DND-41 (cell line): Measurements from ENCODE around the gene CSNK2A2.

Experiments used
- ATAC-seq: fragments of 200-7000 bp; cut with Tn5 transposase; 3 replicates; pipeline ENCODE4 v1.9.1; 2021; ENCODE audit warnings: low read depth; ENCODE audit not compliant: insufficient read depth
- DNase-seq: peaks from one replicate; pipeline ENCODE4 v3.0.0-alpha.2; 2020
- H2AFZ ChIP-seq: 2 replicates; pipeline ENCODE4 v1.6.0; 2012; ENCODE audit warnings: low read depth, low read length
- H3K27ac ChIP-seq: 2 replicates; pipeline ENCODE4 v1.5.1; 2012; ENCODE audit warnings: low read length, inconsistent platforms
- H3K27me3 ChIP-seq: fragments of 200-600 bp; sonication (generic); 2 replicates; pipeline ENCODE4 v1.6.0; 2012; ENCODE audit warnings: low read length, mild to moderate bottlenecking, inconsistent platforms; ENCODE audit not compliant: insufficient read depth, poor library complexity
- H3K36me3 ChIP-seq: 2 replicates; pipeline ENCODE4 v1.5.1; 2012; ENCODE audit warnings: low read length, inconsistent platforms; ENCODE audit not compliant: insufficient read depth
- H3K4me1 ChIP-seq: 2 replicates; pipeline ENCODE4 v1.5.1; 2012; ENCODE audit warnings: mild to moderate bottlenecking, low read length; ENCODE audit not compliant: insufficient read depth
- H3K4me2 ChIP-seq: 2 replicates; pipeline ENCODE4 v1.6.0; 2012; ENCODE audit warnings: mild to moderate bottlenecking, moderate library complexity, low read length, inconsistent platforms; ENCODE audit not compliant: insufficient read depth
- H3K4me3 ChIP-seq, 2 experiments: fragments of 200-600 bp in 1 of 2; shearing (Covaris generic) in 1 of 2; 2 replicates each; pipeline ENCODE4 v1.5.1; 2012 to 2016; ENCODE audit warnings: inconsistent platforms in 2 of 2, low read length in 2 of 2, mild to moderate bottlenecking in 2 of 2, low read depth in 1 of 2, moderate library complexity in 1 of 2
- H3K79me2 ChIP-seq: 2 replicates; pipeline ENCODE4 v1.6.0; 2012; ENCODE audit warnings: low read length, inconsistent platforms; ENCODE audit not compliant: insufficient read depth
- H3K9ac ChIP-seq: 2 replicates; pipeline ENCODE4 v1.6.0; 2012; ENCODE audit warnings: low read depth, mild to moderate bottlenecking, inconsistent platforms, low read length, moderate library complexity
- H3K9me3 ChIP-seq: 2 replicates; pipeline ENCODE4 v1.5.1; 2012; ENCODE audit warnings: low read length, moderate library complexity, mild to moderate bottlenecking, inconsistent platforms; ENCODE audit not compliant: insufficient read depth, severe bottlenecking
- H4K20me1 ChIP-seq: 2 replicates; pipeline ENCODE4 v1.6.0; 2012; ENCODE audit warnings: low read length; ENCODE audit not compliant: insufficient read depth
- CTCF ChIP-seq: IDR thresholded peaks from 2 replicates; pipeline ENCODE4 v1.5.1; 2012; ENCODE audit warnings: borderline replicate concordance, low read length, moderate library complexity, mild to moderate bottlenecking; ENCODE audit not compliant: poor library complexity, severe bottlenecking; ENCODE audit errors: extremely low read depth
- EZH2 ChIP-seq: IDR thresholded peaks from 3 replicates; pipeline ENCODE4 v1.6.1; 2012; ENCODE audit warnings: borderline replicate concordance, low read depth, mild to moderate bottlenecking, moderate library complexity, low read length, inconsistent platforms; ENCODE audit not compliant: severe bottlenecking

CSNK2A2 gene

GRCh38 chr16:58109881-58110280, 88.0 kb downstream of the CSNK2A2 start:
- Histone ChIP-seq H3K9ac (no peak overlapping the region), H2AFZ (no peak overlapping the region), H3K27me3 (no peaks in the 10 kb centered on the region), H3K4me3 (no peak overlapping the region), H3K36me3 (peaks cover 23% of the 10 kb centered on the region), H3K4me2 (no peak overlapping the region), H4K20me1 (peaks cover 6% of the 10 kb centered on the region; the same call in 1 of the 2 replicates), H3K9me3 (no peaks in the 10 kb centered on the region), H3K79me2 (no peaks in the 10 kb centered on the region), H3K4me1 (no peaks in the 10 kb centered on the region), H3K27ac (no peak overlapping the region)
- no peak for DNase-seq
- no peak for ATAC-seq
- TF ChIP-seq EZH2, result no peak
- TF ChIP-seq CTCF, result no peak

- Histone ChIP-seq H3K9me3 (no peaks in the 10 kb centered on the region), H3K27ac (no peak overlapping the region), H3K4me3 (no peak overlapping the region), H2AFZ (no peak overlapping the region), H3K9ac (no peak overlapping the region), H3K4me2 (no peak overlapping the region), H3K4me1 (no peaks in the 10 kb centered on the region), H4K20me1 (peaks cover 3% of the 10 kb centered on the region; the same call in 1 of the 2 replicates), H3K27me3 (no peaks in the 10 kb centered on the region), H3K79me2 (no peaks in the 10 kb centered on the region), H3K36me3 (peaks cover 17% of the 10 kb centered on the region)
- DNase-seq (no peak), ATAC-seq (no peak)
- TF ChIP-seq CTCF (no peak), EZH2 (no peak)
Measured at GRCh38 chr16:58109330-58109729, 88.6 kb downstream of the CSNK2A2 start.
